Motor neuron (in vitro differentiated cells): ENCODE data around the gene PGAP3. TPM values are rescaled to one million over a fixed set of nuclear protein-coding genes. Genes with fewer than 3 reads are reported as not detected.

ENCODE experiments used
- ATAC-seq, 8 experiments: fragments of 200-7000 bp; cut with Tn5 transposase; replicated peaks in 6 of 8; 2 replicates each; pipeline ENCODE4 v1.8.0; 2021; ENCODE audit warnings: mild to moderate bottlenecking in 8 of 8, moderate library complexity in 8 of 8
- H3K27ac ChIP-seq, 2 donors: fragments of 250-450 bp; sonication (Bioruptor Pico); 2 replicates each; pipeline ENCODE4 v1.9.0; 2021; ENCODE audit warnings: antibody characterized with exemption in 2 of 2, mild to moderate bottlenecking in 2 of 2, moderate library complexity in 1 of 2
- H3K4me1 ChIP-seq, 2 donors: fragments of 250-450 bp; sonication (Bioruptor Pico); replicated peaks in 1 of 2; 2 replicates each; pipeline ENCODE4 v1.6.1; 2021; ENCODE audit warnings: antibody characterized with exemption in 2 of 2, mild to moderate bottlenecking in 2 of 2, moderate library complexity in 1 of 2
- H3K4me3 ChIP-seq, 5 donors: fragments of 250-450 bp; sonication (Bioruptor Pico); 2 replicates each; pipeline ENCODE4 v1.9.0; 2021; ENCODE audit warnings: antibody characterized with exemption in 5 of 5, mild to moderate bottlenecking in 5 of 5, moderate library complexity in 4 of 5
- WGBS, 10 experiments: fragments of 450-650 bp; shearing (Covaris generic); methylation state at CpG; one replicate each; pipeline ENCODE4 v1.0.0; 2022; 5-methylcytosine and 5-hydroxymethylcytosine counted together
- in situ Hi-C, 9 experiments: fragments of 400-800 bp; cut with MboI; loops; one replicate each; pipeline ENCODE4 v1.15.0; 2021; ENCODE audit warnings: low sequenced_read_pairs in 9 of 9, low pct_unique_long_range_greater_than_20kb in 2 of 9; ENCODE audit not compliant: unreplicated experiment in 9 of 9
- total RNA-seq, 8 experiments: library from RNA; unstranded; fragments of 300-600 nt; gene quantifications; 2 replicates each; pipeline versions ENCODE4 v1.2.3 to v1.2.4, GENCODE V29; 2022

PGAP3 gene
- total RNA-seq, 8 experiments from 2014 or later: 4.6 to 16.6 (median 8.1) TPM

- Histone ChIP-seq H3K27ac (no peak overlapping the region), H3K4me3 (peak overlapping the region in 4 of 5 donors; percentile 9 to 26 (median 18)), H3K4me1 (peaks cover 1 to 20% of the 10 kb centered on the region in 2 donors)
- peak in 6 of 8 experiments; percentile 4 to 22 (median 14) for ATAC-seq
- in situ Hi-C loops: loop anchor here in 2 of 9 experiments (10.0 kb wide), 2 partner anchors 72 to 128 kb away; no protein-coding TSS in a partner anchor
- 2% methylated on average over 17 of the region's 72 CpGs; no CpG with 5 or more reads in 9 of the 10 experiments for WGBS, 10 experiments
Observed at GRCh38 chr17:39627047-39627711, 60.7 kb downstream of the PGAP3 start.

- H3K27ac ChIP-seq: no peak within 1 kb of the TSS
- in situ Hi-C loops: loop anchor here in 2 of 9 experiments (10.0 kb wide), 2 partner anchors 72 to 128 kb away; no protein-coding TSS in a partner anchor
- H3K4me3 ChIP-seq: peak within 1 kb of the TSS in 4 of 5 donors; percentile 9 to 26 (median 18)
- WGBS, 10 experiments: 0 to 30% (median 20%) methylated on average over 1 to 8 of the region's 29 CpGs; no CpG with 5 or more reads in 7 of the 10 experiments
- ATAC-seq: peak in 3 of 8 experiments; percentile 6 to 13 (median 12)
- peaks cover 2 to 17% of the 10 kb centered on the region in 2 donors for H3K4me1 ChIP-seq
Observed at GRCh38 chr17:39626171-39627046, 61.4 kb downstream of the PGAP3 start, which contains the start of gene PPP1R1B. TSS of gene PPP1R1B (plus strand) at chr17:39626952. CDS start at chr17:39627393, 441 bp downstream.

GRCh38 chr17:39625198-39625785, 62.6 kb downstream of the PGAP3 start:
- Histone ChIP-seq H3K4me1 (peaks cover 2 to 17% of the 10 kb centered on the region in 2 donors), H3K27ac (no peak overlapping the region), H3K4me3 (no peak overlapping the region)
- 71% methylated on average over 1 of the region's 5 CpGs; no CpG with 5 or more reads in 9 of the 10 experiments for WGBS, 10 experiments
- ATAC-seq: no peak
- in situ Hi-C loops: loop anchor here in 2 of 9 experiments (10.0 kb wide), 2 partner anchors 70 to 130 kb away; no protein-coding TSS in a partner anchor

GRCh38 chr17:39624313-39624712, 63.5 kb downstream of the PGAP3 start:
- no peak overlapping the region for H3K4me3 ChIP-seq
- 29 to 72% (median 52%) methylated on average over 1 to 6 of the region's 8 CpGs; no CpG with 5 or more reads in 4 of the 10 experiments for WGBS, 10 experiments
- ATAC-seq: no peak
- H3K27ac ChIP-seq: no peak overlapping the region
- peaks cover 2 to 17% of the 10 kb centered on the region in 2 donors for H3K4me1 ChIP-seq
- in situ Hi-C loops: loop anchor here in 3 of 9 experiments (10.0 to 25.0 kb wide), 3 partner anchors 70 to 130 kb away; partner anchors contain the start of genes GRB7 (in 1 of the 3) and MIEN1 (in 1 of the 3)

- H3K4me1 ChIP-seq: peaks cover 4 to 20% of the 10 kb centered on the region in 2 donors
- H3K27ac ChIP-seq: no peak overlapping the region
- WGBS, 10 experiments: 0 to 1% (median 0%) methylated on average over 1 to 10 of the region's 16 CpGs; no CpG with 5 or more reads in 6 of the 10 experiments
- ATAC-seq: peak; percentile 29 to 69 (median 46)
- in situ Hi-C loops: loop anchor here in 3 of 9 experiments (10.0 to 25.0 kb wide), 3 partner anchors 69 to 131 kb away; partner anchors contain the start of genes GRB7 (in 1 of the 3) and MIEN1 (in 1 of the 3)
- H3K4me3 ChIP-seq: no peak overlapping the region
Observed at GRCh38 chr17:39623356-39623950, 64.4 kb downstream of the PGAP3 start.

GRCh38 chr17:39622380-39623006, 65.4 kb downstream of the PGAP3 start:
- ATAC-seq: peak in 7 of 8 experiments; percentile 16 to 65 (median 36)
- 23 to 90% (median 50%) methylated on average over 2 to 15 of the region's 16 CpGs; no CpG with 5 or more reads in 1 of the 10 experiments for WGBS, 10 experiments

GRCh38 chr17:39621523-39622379, 66.1 kb downstream of the PGAP3 start:
- in situ Hi-C loops: loop anchor here in 3 of 9 experiments (10.0 to 25.0 kb wide), 3 partner anchors 67 to 133 kb away; partner anchors contain the start of genes GRB7 (in 1 of the 3) and MIEN1 (in 1 of the 3)
- Histone ChIP-seq H3K4me3 (no peak overlapping the region), H3K4me1 (peaks cover 6 to 12% of the 10 kb centered on the region in 2 donors), H3K27ac (no peak overlapping the region)
- ATAC-seq: peak; percentile 48 to 81 (median 74)
- WGBS, 10 experiments: 0 to 13% (median 0%) methylated on average over 1 to 6 of the region's 26 CpGs; no CpG with 5 or more reads in 5 of the 10 experiments

More at GRCh38 chr17:39622380-39623006, 65.4 kb downstream of the PGAP3 start:
- H3K27ac ChIP-seq: no peak overlapping the region
- in situ Hi-C loops: loop anchor here in 3 of 9 experiments (10.0 to 25.0 kb wide), 3 partner anchors 68 to 132 kb away; partner anchors contain the start of genes GRB7 (in 1 of the 3) and MIEN1 (in 1 of the 3)
- H3K4me3 ChIP-seq: no peak overlapping the region
- H3K4me1 ChIP-seq: peaks cover 6 to 17% of the 10 kb centered on the region in 2 donors

Other genes with a start within 250 kb of the PGAP3 start
- gene MED1, start 236.8 kb downstream of the PGAP3 start, total RNA-seq: 10 to 100 TPM; 20.1 to 54.8 (median 28.2) TPM
- gene CDK12, start 226.6 kb downstream of the PGAP3 start, total RNA-seq: 10 to 100 TPM; 21.7 to 82.3 (median 32.2) TPM
- gene NEUROD2, start 80.1 kb downstream of the PGAP3 start, total RNA-seq: under 1 TPM; 0.05 to 1.00 (median 0.13) TPM
- 1 to 10 TPM in 4 of 8 experiments, under 1 TPM in 4; 0.38 to 7.8 (median 0.91) TPM for gene PPP1R1B, start 61.1 kb downstream of the PGAP3 start, total RNA-seq
- gene STARD3, start 50.9 kb downstream of the PGAP3 start, total RNA-seq: 10 to 100 TPM; 22.8 to 39.8 (median 29.6) TPM
- 1 to 10 TPM in 6 of 8 experiments, under 1 TPM in 2; 0.27 to 2.8 (median 1.2) TPM for gene TCAP, start 22.7 kb downstream of the PGAP3 start, total RNA-seq
- gene PNMT, start 19.6 kb downstream of the PGAP3 start, total RNA-seq: 1 to 10 TPM in 2 of 8 experiments, under 1 TPM in 4, not detected in 2; 0.27 to 1.1 (median 0.87) TPM
- 10 to 100 TPM in 7 of 8 experiments, 1 to 10 TPM in 1; 7.0 to 54.7 (median 15.9) TPM for gene ERBB2, start 12.0 kb upstream of the PGAP3 start, total RNA-seq
- 10 to 100 TPM; 27.2 to 59.3 (median 40.5) TPM for gene MIEN1, start 42.5 kb upstream of the PGAP3 start, total RNA-seq
- gene GRB7, start 49.9 kb upstream of the PGAP3 start, total RNA-seq: 1 to 10 TPM in 4 of 8 experiments, under 1 TPM in 1, not detected in 3; 0.83 to 2.6 (median 1.8) TPM
- 1 to 10 TPM in 1 of 8 experiments, under 1 TPM in 6, not detected in 1; under 0.01 to 1.7 (median 0.19) TPM for gene IKZF3, start 176.3 kb upstream of the PGAP3 start, total RNA-seq
- gene ZPBP2, start 180.1 kb upstream of the PGAP3 start, total RNA-seq: under 1 TPM in 1 of 8 experiments, not detected in 7; 0.14 TPM
- 10 to 100 TPM in 2 of 8 experiments, 1 to 10 TPM in 6; 2.9 to 12.0 (median 6.5) TPM for gene GSDMB, start 230.6 kb upstream of the PGAP3 start, total RNA-seq
- gene ORMDL3, start 239.5 kb upstream of the PGAP3 start, total RNA-seq: 100 to 1,000 TPM in 1 of 8 experiments, 10 to 100 TPM in 7; 35.8 to 101 (median 46.1) TPM
- under 1 TPM in 1 of 8 experiments, not detected in 7; 0.52 TPM for gene LRRC3C, start 239.7 kb upstream of the PGAP3 start, total RNA-seq